Stomach smooth muscle (tissue), 2 donors: ENCODE data around the gene GINS3.

Experiments used
- H3K27ac ChIP-seq: one replicate; pipeline ENCODE4 v1.7.0; 2013; ENCODE audit warnings: mild to moderate bottlenecking, low read length, inconsistent platforms
- H3K27me3 ChIP-seq, 2 donors: one replicate each; pipeline ENCODE4 v1.7.0; 2013; ENCODE audit warnings: low read length in 2 of 2; ENCODE audit not compliant: insufficient read depth in 2 of 2, control insufficient read depth in 1 of 2
- H3K36me3 ChIP-seq, 2 donors: one replicate each; pipeline ENCODE4 v1.7.0; 2013; ENCODE audit warnings: low read length in 2 of 2; ENCODE audit not compliant: control insufficient read depth in 2 of 2, insufficient read depth in 2 of 2
- H3K4me1 ChIP-seq: one replicate; pipeline ENCODE4 v1.7.0; 2013; ENCODE audit warnings: low read length; ENCODE audit not compliant: control insufficient read depth, insufficient read depth
- H3K4me3 ChIP-seq, 2 donors: one replicate each; pipeline ENCODE4 v1.7.0; 2013; ENCODE audit warnings: low read length in 2 of 2
- H3K9ac ChIP-seq, 2 donors: one replicate each; pipeline ENCODE4 v1.7.0; 2013; ENCODE audit warnings: low read length in 2 of 2, mild to moderate bottlenecking in 1 of 2
- H3K9me3 ChIP-seq, 2 donors: one replicate each; pipeline ENCODE4 v1.7.0; 2013; ENCODE audit warnings: low read length in 2 of 2; ENCODE audit not compliant: control insufficient read depth in 2 of 2
- donor health status: healthy.
- donor health status: Pancreatic carcinoma.

Gene GINS3

GRCh38 chr16:58425756-58426494 lies 33.7 kb downstream of the GINS3 start:
- Histone ChIP-seq H3K9ac (no peak overlapping the region), H3K4me3 (no peak overlapping the region), H3K36me3 (no peaks in the 10 kb centered on the region), H3K4me1 (no peaks in the 10 kb centered on the region), H3K27me3 (peaks cover 0 to 2% of the 10 kb centered on the region in 2 donors), H3K9me3 (no peaks in the 10 kb centered on the region), H3K27ac (no peak overlapping the region)

DNA sequence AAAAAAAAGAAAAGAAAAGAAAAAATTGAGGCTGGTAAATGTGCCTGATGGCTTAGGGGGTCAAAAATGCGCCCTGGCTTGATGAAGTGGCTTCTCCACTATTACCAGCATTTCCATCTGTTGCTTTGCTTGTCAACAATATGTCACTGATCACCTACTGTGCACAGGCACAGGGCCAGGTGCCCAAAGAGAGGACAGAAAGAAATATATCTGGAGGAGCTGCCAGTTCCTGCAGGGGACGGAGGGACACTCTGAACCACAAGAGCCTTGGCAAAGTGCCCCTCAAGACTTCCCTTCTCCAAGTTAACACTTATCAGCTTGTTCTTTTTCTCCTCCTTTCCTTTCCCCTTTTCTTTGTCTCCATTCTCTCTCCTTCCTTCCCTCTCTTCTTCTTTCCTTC lies 34.7 kb downstream of the GINS3 start:
- Histone ChIP-seq H3K9me3 (no peaks in the 10 kb centered on the region), H3K4me3 (no peak overlapping the region), H3K27me3 (peaks cover 0 to 2% of the 10 kb centered on the region in 2 donors), H3K27ac (no peak overlapping the region), H3K36me3 (no peaks in the 10 kb centered on the region), H3K4me1 (no peaks in the 10 kb centered on the region), H3K9ac (no peak overlapping the region)

- H3K9me3 ChIP-seq: no peaks in the 10 kb centered on the region
- no peaks in the 10 kb centered on the region for H3K36me3 ChIP-seq
- no peak overlapping the region for H3K27ac ChIP-seq
Observed at GRCh38 chr16:58428621-58429542, 36.6 kb downstream of the GINS3 start.

DNA sequence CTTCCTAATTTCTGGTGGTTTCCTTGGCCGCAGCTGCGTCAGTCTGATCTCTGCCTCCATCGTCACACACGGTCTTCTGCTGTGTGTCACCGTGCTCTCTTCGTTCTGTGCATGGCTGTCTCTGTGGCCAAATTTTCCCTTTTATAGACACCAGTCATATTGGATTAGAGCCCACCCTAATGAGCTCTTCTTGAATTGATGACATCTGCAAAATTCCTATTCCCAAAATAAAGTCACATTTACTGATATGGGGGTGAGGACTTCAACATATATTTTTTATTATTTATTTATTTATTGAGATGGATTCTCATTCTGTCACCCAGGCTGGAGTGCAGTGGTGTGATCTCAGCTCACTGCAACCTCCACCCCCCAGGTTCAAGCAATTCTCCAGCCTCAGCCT lies 38.4 kb downstream of the GINS3 start:
- no peaks in the 10 kb centered on the region for H3K36me3 ChIP-seq
- no peak overlapping the region for H3K27ac ChIP-seq
- H3K4me3 ChIP-seq: no peak overlapping the region
- H3K9me3 ChIP-seq: no peaks in the 10 kb centered on the region
- no peaks in the 10 kb centered on the region for H3K4me1 ChIP-seq
- H3K27me3 ChIP-seq: peaks cover 0 to 3% of the 10 kb centered on the region in 2 donors
- no peak overlapping the region for H3K9ac ChIP-seq

More at GRCh38 chr16:58428621-58429542, 36.6 kb downstream of the GINS3 start:
- no peak overlapping the region for H3K4me3 ChIP-seq
- H3K9ac ChIP-seq: no peak overlapping the region
- peaks cover 0 to 3% of the 10 kb centered on the region in 2 donors for H3K27me3 ChIP-seq
- no peaks in the 10 kb centered on the region for H3K4me1 ChIP-seq

DNA sequence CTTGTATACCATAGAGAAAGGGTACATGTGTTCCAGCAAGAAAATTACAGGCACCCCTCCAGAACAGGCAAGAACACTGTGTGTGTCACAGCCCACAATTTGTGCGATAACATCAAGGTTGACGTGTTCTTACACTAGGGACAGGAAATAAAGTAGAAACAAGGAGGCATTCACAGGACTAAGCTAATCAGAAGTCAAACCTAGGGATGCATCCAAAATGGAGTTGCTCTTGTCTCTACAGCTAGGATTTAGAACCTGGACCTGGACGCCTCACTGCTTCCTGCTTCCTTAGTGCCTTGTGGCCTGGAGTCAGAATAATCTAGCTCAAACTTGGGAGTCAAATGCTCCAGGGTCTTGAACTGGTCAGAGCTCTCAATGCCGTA lies 41.3 kb downstream of the GINS3 start:
- Histone ChIP-seq H3K36me3 (no peaks in the 10 kb centered on the region), H3K4me3 (no peak overlapping the region), H3K4me1 (no peaks in the 10 kb centered on the region), H3K9me3 (no peaks in the 10 kb centered on the region), H3K9ac (no peak overlapping the region), H3K27ac (no peak overlapping the region), H3K27me3 (peaks cover 0 to 2% of the 10 kb centered on the region in 2 donors)

DNA sequence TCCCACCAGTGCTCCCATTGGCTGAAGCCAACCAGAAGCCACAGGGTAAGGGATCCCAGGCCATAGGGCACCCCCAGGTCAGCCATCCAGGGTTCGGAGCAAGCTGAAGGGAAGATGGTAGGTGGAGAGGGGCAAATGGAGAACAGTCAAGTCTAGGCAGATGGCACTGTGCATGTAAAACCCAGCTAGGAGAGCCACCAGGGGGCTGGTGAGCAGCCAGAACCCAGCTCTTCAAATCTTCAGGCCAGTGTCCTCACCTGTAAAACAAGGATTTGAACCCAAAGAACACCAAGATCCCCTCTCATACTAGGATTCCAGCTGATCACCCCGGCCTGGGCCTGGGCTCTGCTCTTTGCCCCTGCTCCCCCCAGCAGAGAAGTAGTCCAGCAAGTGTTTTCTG lies 43.5 kb downstream of the GINS3 start:
- Histone ChIP-seq H3K36me3 (no peaks in the 10 kb centered on the region), H3K27me3 (peaks cover 0 to 2% of the 10 kb centered on the region in 2 donors), H3K4me1 (no peaks in the 10 kb centered on the region), H3K4me3 (no peak overlapping the region), H3K9me3 (no peaks in the 10 kb centered on the region), H3K27ac (no peak overlapping the region), H3K9ac (no peak overlapping the region)

DNA sequence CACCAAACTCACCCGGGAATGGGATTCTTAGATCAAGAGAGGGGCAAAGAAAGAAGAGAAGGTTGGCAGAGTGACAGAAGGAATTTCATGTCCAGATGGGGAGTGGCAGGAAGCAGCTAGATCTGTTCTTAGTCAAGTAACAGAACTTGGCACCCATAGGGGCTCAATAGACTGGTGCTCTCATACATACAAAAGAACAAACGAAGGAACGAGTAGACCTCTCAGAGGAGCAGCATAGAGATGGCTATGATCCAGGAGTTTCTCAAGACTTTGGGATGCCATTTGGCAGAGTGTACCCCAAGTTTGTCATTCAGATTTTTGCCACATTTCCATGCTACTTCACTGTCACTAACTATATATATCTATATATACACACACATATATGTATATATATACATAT lies 47.9 kb downstream of the GINS3 start:
- Histone ChIP-seq H3K27me3 (peaks cover 2 to 7% of the 10 kb centered on the region in 2 donors), H3K4me3 (no peak overlapping the region), H3K36me3 (no peaks in the 10 kb centered on the region), H3K4me1 (no peaks in the 10 kb centered on the region), H3K27ac (no peak overlapping the region), H3K9ac (no peak overlapping the region), H3K9me3 (no peaks in the 10 kb centered on the region)

DNA sequence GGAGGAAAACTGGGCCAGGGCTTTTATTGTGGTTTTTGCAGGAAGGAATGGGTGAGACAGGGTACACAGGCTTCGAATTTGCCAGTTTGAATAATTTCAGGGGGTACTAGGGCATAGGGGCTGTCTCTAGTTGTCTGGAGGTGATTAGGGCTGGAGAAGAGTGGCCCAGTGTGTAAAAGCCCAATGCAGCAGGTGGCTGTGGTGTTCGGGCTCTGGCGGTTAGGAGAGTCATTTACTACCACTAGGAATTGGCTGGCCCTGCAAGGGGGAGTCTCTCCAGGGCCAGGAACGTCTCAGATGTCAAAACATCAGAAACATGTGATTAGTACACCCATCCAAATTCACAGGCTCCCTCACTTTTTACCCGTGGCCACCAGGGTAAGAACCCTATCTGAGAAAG lies 50.3 kb downstream of the GINS3 start:
- H3K4me3 ChIP-seq: no peak overlapping the region
- no peaks in the 10 kb centered on the region for H3K9me3 ChIP-seq
- no peak overlapping the region for H3K27ac ChIP-seq
- H3K4me1 ChIP-seq: no peaks in the 10 kb centered on the region
- no peaks in the 10 kb centered on the region for H3K36me3 ChIP-seq
- peaks cover 2 to 7% of the 10 kb centered on the region in 2 donors for H3K27me3 ChIP-seq
- H3K9ac ChIP-seq: no peak overlapping the region

DNA sequence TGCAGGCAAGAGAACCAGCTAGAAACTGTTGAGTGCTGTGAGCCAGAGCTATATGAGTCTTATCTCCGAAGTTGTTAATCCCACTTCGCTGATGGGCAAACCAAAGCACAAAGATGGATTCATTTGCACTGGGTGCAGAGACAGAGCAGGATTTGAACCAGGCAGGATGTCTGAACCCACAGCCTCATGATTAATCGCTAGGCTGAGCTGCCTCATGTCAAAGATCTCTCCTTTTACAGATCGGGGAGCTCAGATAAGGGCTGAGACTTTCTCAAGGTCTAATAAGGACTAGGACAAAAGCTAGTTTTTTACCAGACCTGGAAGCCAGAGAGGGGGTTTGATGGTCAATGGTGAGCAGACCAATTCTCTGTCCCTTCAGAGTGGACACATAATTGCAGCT lies 51.5 kb downstream of the GINS3 start:
- no peaks in the 10 kb centered on the region for H3K4me1 ChIP-seq
- no peaks in the 10 kb centered on the region for H3K36me3 ChIP-seq
- no peak overlapping the region for H3K4me3 ChIP-seq
- H3K27ac ChIP-seq: no peak overlapping the region
- H3K9me3 ChIP-seq: no peaks in the 10 kb centered on the region
- H3K27me3 ChIP-seq: peaks cover 2 to 7% of the 10 kb centered on the region in 2 donors
- H3K9ac ChIP-seq: no peak overlapping the region

DNA sequence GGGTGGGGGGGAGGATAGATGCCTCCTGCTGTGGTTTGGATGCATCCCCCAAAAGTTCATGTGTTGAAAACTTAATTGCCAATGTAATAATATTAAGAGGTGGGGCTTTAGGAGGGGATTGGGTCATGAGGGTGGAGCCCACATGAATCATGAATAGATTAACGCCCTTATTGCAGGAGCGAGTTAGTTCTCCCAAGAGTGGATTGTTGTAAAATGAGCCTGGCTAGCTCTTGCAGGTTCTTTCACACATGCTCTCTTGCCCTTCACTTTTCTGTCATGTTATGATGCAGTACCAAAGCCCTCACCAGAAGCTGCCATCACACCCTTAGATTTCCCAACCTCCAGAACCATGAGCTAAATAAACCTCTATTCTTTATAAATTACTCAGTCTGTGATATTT lies 52.0 kb downstream of the GINS3 start:
- Histone ChIP-seq H3K27ac (no peak overlapping the region), H3K4me3 (no peak overlapping the region), H3K9me3 (no peaks in the 10 kb centered on the region)

GRCh38 chr16:58448890-58449289 lies 56.6 kb downstream of the GINS3 start:
- H3K9me3 ChIP-seq: no peaks in the 10 kb centered on the region
- peaks cover 7 to 8% of the 10 kb centered on the region in 2 donors for H3K27me3 ChIP-seq
- H3K27ac ChIP-seq: no peak overlapping the region
- H3K9ac ChIP-seq: no peak overlapping the region
- H3K4me1 ChIP-seq: no peaks in the 10 kb centered on the region
- no peak overlapping the region for H3K4me3 ChIP-seq
- H3K36me3 ChIP-seq: no peaks in the 10 kb centered on the region

More for the DNA sequence above, 52.0 kb downstream of the GINS3 start:
- Histone ChIP-seq H3K27me3 (peaks cover 2 to 7% of the 10 kb centered on the region in 2 donors), H3K4me1 (no peaks in the 10 kb centered on the region), H3K36me3 (no peaks in the 10 kb centered on the region), H3K9ac (no peak overlapping the region)
